GM12892 (cell line): ENCODE results near the gene OSBPL3.

Experiments used
- POLR2A ChIP-seq: IDR thresholded peaks from 2 replicates; pipeline ENCODE4 v1.6.1; 2011; ENCODE audit warnings: low read depth, low read length, control low read depth
- TAF1 ChIP-seq: IDR thresholded peaks from 2 replicates; pipeline ENCODE4 v1.6.1; 2011; ENCODE audit warnings: low read depth, mild to moderate bottlenecking, control low read depth, low read length, borderline replicate concordance

GRCh38 chr7:24842029-24842428 is 137.9 kb downstream of the OSBPL3 start:
- TF ChIP-seq TAF1 (no peak), POLR2A (no peak)
